Effector memory CD4-positive, alpha-beta T cell (primary cell): Measurements from ENCODE around the gene GALT.

Source experiments
- DNase-seq, 3 donors: peaks; one replicate each; pipeline ENCODE4 v3.0.0-alpha.2; 2020
- H3K27ac ChIP-seq: 2 replicates; pipeline ENCODE4 v1.7.0; 2013; ENCODE audit warnings: mild to moderate bottlenecking, low read length, moderate library complexity; ENCODE audit not compliant: insufficient read depth, poor library complexity, severe bottlenecking
- H3K27me3 ChIP-seq: replicated peaks from 2 replicates; pipeline ENCODE4 v1.7.0; 2013; ENCODE audit warnings: mild to moderate bottlenecking, low read length; ENCODE audit not compliant: insufficient read depth, control insufficient read depth, poor library complexity, severe bottlenecking
- H3K36me3 ChIP-seq: 2 replicates; pipeline ENCODE4 v1.7.0; 2013; ENCODE audit warnings: mild to moderate bottlenecking, low read length, moderate library complexity; ENCODE audit not compliant: control insufficient read depth, insufficient read depth
- H3K4me1 ChIP-seq: 2 replicates; pipeline ENCODE4 v1.7.0; 2013; ENCODE audit warnings: low read length, mild to moderate bottlenecking; ENCODE audit not compliant: control insufficient read depth, insufficient read depth, poor library complexity, severe bottlenecking
- H3K4me3 ChIP-seq: 2 replicates; pipeline ENCODE4 v1.7.0; 2013; ENCODE audit warnings: low read length, low read depth, mild to moderate bottlenecking; ENCODE audit not compliant: insufficient read depth, poor library complexity, severe bottlenecking
- H3K9me3 ChIP-seq: 2 replicates; pipeline ENCODE4 v1.7.0; 2013; ENCODE audit warnings: mild to moderate bottlenecking, low read length, moderate library complexity; ENCODE audit not compliant: control insufficient read depth

Gene GALT

GRCh38 chr9:34675869-34676268, 29.4 kb downstream of the GALT start:
- H3K4me3 ChIP-seq: no peak overlapping the region
- no peaks in the 10 kb centered on the region for H3K27me3 ChIP-seq
- H3K4me1 ChIP-seq: no peaks in the 10 kb centered on the region
- no peaks in the 10 kb centered on the region for H3K36me3 ChIP-seq
- no peak for DNase-seq
- H3K27ac ChIP-seq: no peak overlapping the region
- H3K9me3 ChIP-seq: no peaks in the 10 kb centered on the region

- no peak for DNase-seq
These were observed 37.7 kb downstream of the GALT start for GRCh38 chr9:34684145-34684544.

GRCh38 chr9:34684816-34685215, 38.3 kb downstream of the GALT start:
- Histone ChIP-seq H3K27me3 (no peaks in the 10 kb centered on the region), H3K4me3 (no peak overlapping the region), H3K36me3 (no peaks in the 10 kb centered on the region), H3K4me1 (no peaks in the 10 kb centered on the region), H3K9me3 (no peaks in the 10 kb centered on the region), H3K27ac (no peak overlapping the region)
- DNase-seq: no peak

More at GRCh38 chr9:34684145-34684544, 37.7 kb downstream of the GALT start:
- Histone ChIP-seq H3K27ac (no peak overlapping the region), H3K4me1 (no peaks in the 10 kb centered on the region), H3K27me3 (no peaks in the 10 kb centered on the region), H3K4me3 (no peak overlapping the region), H3K36me3 (no peaks in the 10 kb centered on the region), H3K9me3 (no peaks in the 10 kb centered on the region)

GRCh38 chr9:34685591-34685990, 39.1 kb downstream of the GALT start:
- Histone ChIP-seq H3K9me3 (no peaks in the 10 kb centered on the region), H3K36me3 (no peaks in the 10 kb centered on the region), H3K27ac (no peak overlapping the region), H3K4me1 (no peaks in the 10 kb centered on the region), H3K27me3 (no peaks in the 10 kb centered on the region), H3K4me3 (no peak overlapping the region)
- DNase-seq: no peak

- Histone ChIP-seq H3K9me3 (no peaks in the 10 kb centered on the region), H3K27me3 (no peaks in the 10 kb centered on the region), H3K27ac (no peak overlapping the region), H3K4me3 (no peak overlapping the region), H3K36me3 (no peaks in the 10 kb centered on the region), H3K4me1 (no peaks in the 10 kb centered on the region)
- no peak for DNase-seq
These were observed 39.8 kb downstream of the GALT start for GRCh38 chr9:34686231-34686630.

- Histone ChIP-seq H3K27me3 (no peaks in the 10 kb centered on the region), H3K4me1 (no peaks in the 10 kb centered on the region), H3K9me3 (no peaks in the 10 kb centered on the region), H3K27ac (no peak overlapping the region), H3K4me3 (no peak overlapping the region), H3K36me3 (no peaks in the 10 kb centered on the region)
- no peak for DNase-seq
These were observed 40.3 kb downstream of the GALT start for GRCh38 chr9:34686732-34687131.

GRCh38 chr9:34687276-34688030, 41.0 kb downstream of the GALT start:
- no peaks in the 10 kb centered on the region for H3K9me3 ChIP-seq
- H3K4me1 ChIP-seq: no peaks in the 10 kb centered on the region
- H3K4me3 ChIP-seq: no peak overlapping the region
- DNase-seq: no peak
- H3K27ac ChIP-seq: no peak overlapping the region
- H3K27me3 ChIP-seq: no peaks in the 10 kb centered on the region
- no peaks in the 10 kb centered on the region for H3K36me3 ChIP-seq

GRCh38 chr9:34688329-34689115, 42.0 kb downstream of the GALT start:
- Histone ChIP-seq H3K4me3 (no peak overlapping the region), H3K27me3 (no peaks in the 10 kb centered on the region), H3K9me3 (no peaks in the 10 kb centered on the region), H3K27ac (no peak overlapping the region), H3K36me3 (no peaks in the 10 kb centered on the region), H3K4me1 (no peaks in the 10 kb centered on the region)
- no peak for DNase-seq

- Histone ChIP-seq H3K27me3 (no peaks in the 10 kb centered on the region), H3K4me1 (no peaks in the 10 kb centered on the region), H3K27ac (no peak overlapping the region), H3K36me3 (no peaks in the 10 kb centered on the region), H3K9me3 (no peaks in the 10 kb centered on the region), H3K4me3 (no peak overlapping the region)
- no peak for DNase-seq
These were observed 42.6 kb downstream of the GALT start for GRCh38 chr9:34689116-34689470.

- Histone ChIP-seq H3K36me3 (no peaks in the 10 kb centered on the region), H3K27me3 (no peaks in the 10 kb centered on the region), H3K4me1 (no peaks in the 10 kb centered on the region), H3K27ac (no peak overlapping the region), H3K9me3 (no peaks in the 10 kb centered on the region), H3K4me3 (no peak overlapping the region)
- DNase-seq: no peak
These were observed 43.0 kb downstream of the GALT start for GRCh38 chr9:34689512-34689911.
